H1 (cell line): ENCODE measurements around the gene TMEM182. TPM values are rescaled to one million over a fixed set of nuclear protein-coding genes. Genes with fewer than 3 reads are reported as not detected.

ENCODE experiments used
- CTCF ChIA-PET: fragments of 300-600 bp; sonication (Branson Sonifier 250); formaldehyde crosslinking; loops from one replicate; lab custom pipeline; 2021; ENCODE audit not compliant: partially characterized antibody; lab: Charles Lee
- POLR2A ChIA-PET: fragments of 300-600 bp; sonication (Branson Sonifier 250); formaldehyde crosslinking; loops from one replicate; lab custom pipeline; 2021; ENCODE audit warnings: inconsistent platforms; ENCODE audit not compliant: partially characterized antibody; lab: Charles Lee
- DNase-seq, 2 experiments: peaks; one replicate each; pipeline versions ENCODE4 v3.0.0 to v3.0.0-alpha.2; 2010 to 2022; ENCODE audit warnings: low spot score in 2 of 2, low read depth in 1 of 2, mixed read lengths in 1 of 2
- FAIRE-seq: peaks from 2 replicates; lab custom pipeline; 2011; peaks lifted over from hg19 to GRCh38; lab: Jason Lieb, UNC
- H2AFZ ChIP-seq: 2 replicates; pipeline ENCODE4 v1.8.1; 2012; ENCODE audit warnings: low read length, inconsistent platforms
- H2AK5ac ChIP-seq: 2 replicates; pipeline ENCODE4 v1.6.1; 2013; ENCODE audit warnings: low read depth, low read length
- H2BK120ac ChIP-seq: replicated peaks from 2 replicates; pipeline ENCODE3; 2013; ENCODE audit warnings: low read depth, low read length, inconsistent platforms
- H2BK12ac ChIP-seq: 2 replicates; pipeline ENCODE4 v1.6.1; 2013; ENCODE audit warnings: low read depth, low read length
- H2BK15ac ChIP-seq: 2 replicates; pipeline ENCODE4 v1.6.1; 2013; ENCODE audit warnings: low read length
- H2BK20ac ChIP-seq: 2 replicates; pipeline ENCODE4 v1.6.1; 2013; ENCODE audit warnings: low read length
- H2BK5ac ChIP-seq: 2 replicates; pipeline ENCODE4 v1.6.1; 2013; ENCODE audit warnings: low read depth, low read length
- H3K14ac ChIP-seq: 2 replicates; pipeline ENCODE4 v1.6.1; 2013; ENCODE audit warnings: inconsistent platforms; ENCODE audit not compliant: insufficient read length
- H3K18ac ChIP-seq: 2 replicates; pipeline ENCODE4 v1.6.1; 2013; ENCODE audit warnings: low read length; ENCODE audit errors: extremely low read depth
- H3K23ac ChIP-seq: 2 replicates; pipeline ENCODE4 v1.6.1; 2013; ENCODE audit warnings: inconsistent platforms; ENCODE audit not compliant: insufficient read length
- H3K23me2 ChIP-seq: 2 replicates; pipeline ENCODE4 v1.6.1; 2013; ENCODE audit warnings: low read depth, low read length
- H3K27ac ChIP-seq: 2 replicates; pipeline ENCODE4 v1.6.1; 2011; ENCODE audit warnings: low read depth, low read length, inconsistent platforms
- H3K27me3 ChIP-seq, 4 experiments: replicated peaks in 1 of 4; 1 replicate in 1 of 4; 2 replicates in 3 of 4; pipeline versions ENCODE4 v1.6.1 to v1.8.1; 2011 to 2013; ENCODE audit warnings: low read length in 3 of 4, mild to moderate bottlenecking in 3 of 4, inconsistent platforms in 2 of 4, mixed read lengths in 2 of 4, moderate library complexity in 1 of 4; ENCODE audit not compliant: control insufficient read depth in 3 of 4, insufficient read depth in 3 of 4; ENCODE audit errors: extremely low read depth in 1 of 4
- H3K36me3 ChIP-seq, 4 experiments: 2 replicates each; pipeline versions ENCODE4 v1.6.1 to v1.8.1; 2011 to 2013; ENCODE audit warnings: mild to moderate bottlenecking in 4 of 4, low read length in 3 of 4, moderate library complexity in 2 of 4, control low read depth in 1 of 4, inconsistent platforms in 1 of 4; ENCODE audit not compliant: insufficient read depth in 4 of 4, control insufficient read depth in 2 of 4
- H3K4ac ChIP-seq: replicated peaks from 2 replicates; pipeline ENCODE3; 2013; ENCODE audit warnings: low read length, low read depth, mixed read lengths, inconsistent platforms; ENCODE audit not compliant: insufficient read length
- H3K4me1 ChIP-seq, 4 experiments: replicated peaks in 1 of 4; 1 replicate in 1 of 4; 2 replicates in 3 of 4; pipeline versions ENCODE4 v1.6.1 to v1.8.1; 2011 to 2013; ENCODE audit warnings: low read length in 3 of 4, inconsistent platforms in 2 of 4, mixed read lengths in 1 of 4; ENCODE audit not compliant: insufficient read depth in 4 of 4, control insufficient read depth in 3 of 4
- H3K4me2 ChIP-seq, 2 experiments: 2 replicates each; pipeline versions ENCODE4 v1.6.1 to v1.8.1; 2011 to 2013; ENCODE audit warnings: low read depth in 2 of 2, low read length in 2 of 2, control low read depth in 1 of 2, inconsistent platforms in 1 of 2, mild to moderate bottlenecking in 1 of 2; ENCODE audit not compliant: insufficient read depth in 1 of 2
- H3K4me3 ChIP-seq, 4 experiments: fragments of 200-600, 300-600 bp in 1 of 4; sonication (generic), shearing (Covaris generic), sonication (Bioruptor Twin) in 1 of 4; 2 replicates each; pipeline versions ENCODE4 v1.5.1 to v1.8.1; 2011 to 2016; ENCODE audit warnings: low read length in 4 of 4, low read depth in 3 of 4, control low read depth in 2 of 4, inconsistent platforms in 2 of 4, mild to moderate bottlenecking in 2 of 4, mixed read lengths in 1 of 4, moderate library complexity in 1 of 4; ENCODE audit not compliant: insufficient read depth in 2 of 4; ENCODE audit errors: extremely low read depth in 1 of 4
- H3K56ac ChIP-seq: replicated peaks from 2 replicates; pipeline ENCODE3; 2013; ENCODE audit warnings: low read depth, mild to moderate bottlenecking, mixed read lengths, low read length, inconsistent platforms; ENCODE audit not compliant: insufficient read length
- H3K79me1 ChIP-seq: 2 replicates; pipeline ENCODE4 v1.6.1; 2013; ENCODE audit warnings: low read depth, low read length, control low read depth
- H3K79me2 ChIP-seq, 2 experiments: 2 replicates each; pipeline versions ENCODE4 v1.6.1 to v1.8.1; 2012 to 2013; ENCODE audit warnings: low read length in 2 of 2, mild to moderate bottlenecking in 2 of 2, inconsistent platforms in 1 of 2; ENCODE audit not compliant: insufficient read depth in 2 of 2, control insufficient read depth in 1 of 2
- H3K9ac ChIP-seq, 4 experiments: replicated peaks in 1 of 4; 1 replicate in 1 of 4; 2 replicates in 3 of 4; pipeline versions ENCODE4 v1.6.1 to v1.8.1; 2011 to 2013; ENCODE audit warnings: low read depth in 3 of 4, low read length in 3 of 4, control low read depth in 2 of 4, mild to moderate bottlenecking in 2 of 4, moderate library complexity in 2 of 4, inconsistent platforms in 1 of 4; ENCODE audit errors: extremely low read depth in 1 of 4
- H3K9me3 ChIP-seq, 2 experiments: 2 replicates each; pipeline versions ENCODE4 v1.6.1 to v1.8.1; 2012 to 2013; ENCODE audit warnings: mild to moderate bottlenecking in 2 of 2, moderate library complexity in 2 of 2, control low read depth in 1 of 2, inconsistent platforms in 1 of 2, low read depth in 1 of 2, low read length in 1 of 2, mixed read lengths in 1 of 2; ENCODE audit not compliant: insufficient read depth in 2 of 2
- H4K20me1 ChIP-seq, 2 experiments: replicated peaks in 1 of 2; 2 replicates each; pipeline versions ENCODE3 to v1.8.1; 2011 to 2013; ENCODE audit warnings: inconsistent platforms in 2 of 2, low read length in 2 of 2, mild to moderate bottlenecking in 1 of 2; ENCODE audit not compliant: insufficient read depth in 2 of 2, control insufficient read depth in 1 of 2
- H4K5ac ChIP-seq: 2 replicates; pipeline ENCODE4 v1.6.1; 2013; ENCODE audit warnings: low read length, low read depth, mixed read lengths, inconsistent platforms; ENCODE audit not compliant: insufficient read length
- H4K8ac ChIP-seq: 2 replicates; pipeline ENCODE4 v1.8.0; 2013; ENCODE audit warnings: mild to moderate bottlenecking, moderate library complexity, low read length, inconsistent platforms; ENCODE audit not compliant: insufficient read depth; ENCODE audit errors: extremely low read depth
- H4K91ac ChIP-seq: replicated peaks from 2 replicates; pipeline ENCODE3; 2013; ENCODE audit warnings: low read length, mixed read lengths, inconsistent platforms; ENCODE audit not compliant: insufficient read length
- BRCA1 ChIP-seq: IDR thresholded peaks from 2 replicates; pipeline ENCODE4 v1.6.1; 2012; ENCODE audit warnings: low read depth, low read length, improper control_type of control experiment
- CHD2 ChIP-seq: IDR thresholded peaks from 2 replicates; pipeline ENCODE4 v1.6.1; 2012; ENCODE audit warnings: low read length, improper control_type of control experiment
- RFX5 ChIP-seq: IDR thresholded peaks from 2 replicates; pipeline ENCODE4 v1.6.1; 2011; ENCODE audit warnings: low read depth, low read length, improper control_type of control experiment, borderline replicate concordance
- SIRT6 ChIP-seq: IDR thresholded peaks from one replicate; pipeline ENCODE4 v1.7.1; 2012; ENCODE audit warnings: low read length, inconsistent platforms
- SP2 ChIP-seq: IDR thresholded peaks from 2 replicates; pipeline ENCODE4 v1.6.1; 2012; ENCODE audit warnings: mild to moderate bottlenecking, low read length, inconsistent platforms
- SRF ChIP-seq: IDR thresholded peaks from 2 replicates; pipeline ENCODE4 v1.6.1; 2011; ENCODE audit warnings: mild to moderate bottlenecking, low read depth, low read length, moderate library complexity
- WGBS, 2 experiments: shearing (Covaris generic) in 1 of 2; methylation state at CpG; one replicate each; pipeline versions ENCODE4 v1.1.6 to v1.1.7; 2013 to 2015; ENCODE audit warnings: low lambda C conversion rate in 2 of 2, mixed read lengths in 2 of 2, inconsistent platforms in 1 of 2, low coverage in 1 of 2, missing lambda C conversion rate in 1 of 2; ENCODE audit not compliant: insufficient replicate concordance in 2 of 2, insufficient coverage in 1 of 2, insufficient read length in 1 of 2; ENCODE audit errors: extremely low coverage in 1 of 2, missing lambda C conversion rate in 1 of 2; 5-methylcytosine and 5-hydroxymethylcytosine counted together
- polyA plus RNA-seq, 7 experiments: library from polyadenylated mRNA; depleted of rRNA in 3 of 7; stranded (reverse) in 5 of 7; unstranded in 2 of 7; fragments of >200 nt in 5 of 7; fragments of 200-250 nt in 2 of 7; gene quantifications; 1 replicate in 5 of 7; 2 replicates in 1 of 7; 4 replicates in 1 of 7; pipeline versions ENCODE4 v1.2.1 to v1.2.3, GENCODE V29; 2011 to 2013; ENCODE audit warnings: missing spikeins in 2 of 7, mixed read lengths in 2 of 7
- total RNA-seq: library from RNA; stranded (reverse); fragmentation: NEBNext Ultra II Directional; extraction: Animal tissue kit (Norgen Biotek cat#: 25700); gene quantifications from 2 replicates; pipeline ENCODE4 v1.2.1, GENCODE V29; 2021

TMEM182 gene
- total and polyA plus RNA-seq, 2 of the 8 experiments (the other 6 are each of a cell fraction or from before 2014, with no cell fraction given) = 3.1 to 4.3 TPM

DNA sequence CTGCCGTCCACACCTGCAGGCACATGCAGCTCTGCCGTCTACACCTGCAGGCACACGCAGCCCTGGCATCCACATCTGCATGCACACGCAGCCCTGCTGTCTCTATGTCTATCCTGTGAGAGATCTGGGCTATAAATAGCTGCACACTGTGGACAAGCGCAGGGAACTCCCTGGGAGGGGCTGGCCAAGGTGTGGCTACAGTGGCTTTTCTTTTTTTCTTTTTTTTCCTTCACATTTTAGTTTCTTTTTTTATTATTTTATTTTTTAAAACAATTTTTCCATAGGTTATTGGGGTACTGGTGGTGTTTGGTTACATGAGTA, 42.0 kb downstream of the TMEM182 start:
- H4K8ac ChIP-seq = no peak overlapping the region
- no peaks in the 10 kb centered on the region for H3K27me3 ChIP-seq
- H2BK12ac ChIP-seq = no peak overlapping the region
- H3K23ac ChIP-seq = no peak overlapping the region
- no peak overlapping the region for H2BK20ac ChIP-seq
- H3K9me3 ChIP-seq = peaks cover 39 to 43% of the 10 kb centered on the region in 2 experiments
- H4K5ac ChIP-seq = no peak overlapping the region
- H4K20me1 ChIP-seq = no peaks in the 10 kb centered on the region
- no peak overlapping the region for H2AK5ac ChIP-seq
- no peak overlapping the region for H2AFZ ChIP-seq
- DNase-seq = no peak
- H3K56ac ChIP-seq = no peak overlapping the region
- H3K4me1 ChIP-seq = no peaks in the 10 kb centered on the region
- H2BK120ac ChIP-seq = no peak overlapping the region
- 94% methylated on average over 5 of the region's 5 CpGs; no CpG with 5 or more reads in 1 of the 2 experiments for WGBS, 2 experiments
- H4K91ac ChIP-seq = no peak overlapping the region
- no peak overlapping the region for H3K4ac ChIP-seq
- H2BK5ac ChIP-seq = no peak overlapping the region
- no peak overlapping the region for H3K27ac ChIP-seq
- peaks cover 0 to 26% (median 4%) of the 10 kb centered on the region in 4 experiments; a peak in 4 of 8 replicates for H3K36me3 ChIP-seq
- FAIRE-seq = no peak
- H3K18ac ChIP-seq = no peak overlapping the region
- no peak overlapping the region for H2BK15ac ChIP-seq
- no peak overlapping the region for H3K14ac ChIP-seq
- no peak overlapping the region for H3K4me3 ChIP-seq
- no peak overlapping the region for H3K4me2 ChIP-seq
- ChIA-PET CTCF (interaction anchor here (1.4 to 8.8 kb wide), 2 partner anchors 38 to 50 kb away, joined by 3 to 122 read pairs; no protein-coding TSS in a partner anchor), POLR2A (no interaction called here)
- no peaks in the 10 kb centered on the region for H3K23me2 ChIP-seq
- H3K9ac ChIP-seq = no peak overlapping the region
- H3K79me1 ChIP-seq = no peaks in the 10 kb centered on the region
- no peaks in the 10 kb centered on the region for H3K79me2 ChIP-seq
- TF ChIP-seq SIRT6 = no peak
- TF ChIP-seq SRF = no peak
- TF ChIP-seq BRCA1 = no peak
- no peak for TF ChIP-seq SP2
- no peak for TF ChIP-seq RFX5
- TF ChIP-seq CHD2 = no peak
